GM20000 (cell line): ENCODE data around the gene CDK19.

Experiments used
- DNase-seq: peaks from one replicate; pipeline ENCODE4 v3.0.0; 2012; ENCODE audit warnings: low spot score
- CTCF ChIP-seq: IDR thresholded peaks from 2 replicates; pipeline ENCODE4 v1.5.1; 2012; ENCODE audit warnings: mild to moderate bottlenecking, control low read depth; ENCODE audit errors: extremely low read depth, missing control alignments

CDK19 gene

DNA sequence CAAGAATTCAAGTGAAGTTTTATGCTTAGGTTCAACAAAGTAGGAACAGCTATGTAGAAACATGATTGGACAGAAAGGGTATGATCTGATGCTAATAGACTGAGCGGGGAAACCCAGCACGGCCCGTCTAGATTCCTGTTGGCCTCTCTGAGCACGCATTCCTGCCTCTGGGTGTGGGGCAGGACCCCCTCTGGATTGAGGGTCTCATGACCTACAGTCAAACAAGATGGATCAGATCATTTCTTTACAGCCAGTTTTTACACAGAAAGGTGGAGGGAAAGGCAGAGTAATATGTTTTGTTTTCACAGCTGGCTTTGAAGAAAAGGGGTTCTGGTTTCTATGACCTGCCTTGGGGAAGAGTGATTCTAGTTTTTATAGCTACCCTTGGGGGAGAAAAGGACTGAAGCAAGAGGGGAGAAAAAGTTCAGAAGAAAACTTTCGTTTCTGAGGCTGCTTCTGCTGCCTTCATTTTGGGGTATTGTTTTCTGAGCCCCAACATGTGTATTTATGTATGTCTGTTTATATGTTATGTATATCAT is 239.3 kb downstream of the CDK19 start:
- DNase-seq, result no peak
- no peak for TF ChIP-seq CTCF

DNA sequence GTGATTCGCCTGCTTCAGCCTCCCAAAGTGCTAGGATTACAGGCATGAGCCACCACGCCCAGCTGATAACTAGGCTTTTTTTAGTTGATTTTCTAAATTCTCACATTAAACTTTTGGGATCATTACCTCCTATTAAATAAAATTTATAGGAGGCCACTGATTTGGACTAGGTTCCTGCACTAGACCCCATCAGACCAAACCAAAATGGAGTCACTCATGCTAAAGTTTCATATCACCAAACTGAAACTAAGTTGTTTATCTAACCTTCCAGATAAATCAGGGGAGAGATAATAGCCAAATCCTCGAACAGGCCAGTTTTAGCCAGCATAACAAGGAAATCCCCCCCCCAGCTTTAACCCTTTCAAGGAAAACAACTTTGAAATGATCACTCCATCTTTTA is 240.5 kb downstream of the CDK19 start:
- no peak for DNase-seq
- no peak for TF ChIP-seq CTCF

- DNase-seq, result no peak
- no peak for TF ChIP-seq CTCF
Measured at GRCh38 chr6:110573537-110573936, 241.7 kb downstream of the CDK19 start.

GRCh38 chr6:110573136-110573535 is 242.1 kb downstream of the CDK19 start:
- no peak for DNase-seq
- TF ChIP-seq CTCF, result no peak

DNA sequence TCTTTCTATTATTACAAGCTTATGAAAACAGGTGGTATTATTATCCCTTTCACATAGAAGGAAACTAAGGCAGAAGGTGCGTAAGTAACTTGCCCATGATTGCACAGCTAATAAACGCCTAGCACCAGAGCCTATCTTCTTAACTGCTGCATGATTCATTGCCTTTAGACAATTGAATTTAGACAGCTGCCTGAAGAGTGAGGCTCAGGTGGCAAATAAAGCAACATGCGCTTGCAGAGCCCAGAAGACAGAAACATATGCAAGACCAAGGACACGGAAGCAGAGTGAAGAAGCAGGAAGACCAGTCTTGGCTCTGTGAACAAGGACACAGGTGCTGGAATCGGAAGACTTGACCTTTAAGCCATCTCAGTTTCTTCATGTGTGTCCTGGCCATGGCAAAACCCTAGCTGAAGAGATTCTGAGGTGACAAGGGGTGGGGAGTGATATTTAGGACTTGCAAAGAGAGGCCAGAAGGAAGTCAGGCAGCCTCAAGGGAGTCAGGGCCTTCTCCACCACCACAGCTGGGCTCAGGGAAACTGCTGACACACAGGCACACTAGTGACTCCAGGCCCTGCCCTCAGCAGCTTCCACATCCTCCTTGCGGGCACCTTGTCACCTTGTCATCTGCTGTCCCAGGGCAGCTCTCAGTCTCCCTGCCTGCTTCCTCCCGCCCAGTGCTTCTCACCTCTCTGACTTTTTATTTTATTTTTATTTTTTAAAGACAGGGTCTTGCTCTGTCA is 247.1 kb downstream of the CDK19 start:
- TF ChIP-seq CTCF, result no peak
- DNase-seq, result no peak

- TF ChIP-seq CTCF, result no peak
- DNase-seq, result no peak
Measured at GRCh38 chr6:110566346-110567125, 248.7 kb downstream of the CDK19 start.
